Skeletal muscle cell (primary cell): ENCODE results near the gene PA2G4.
"Not testable (repeated sequence)": the region's sequence is repeated elsewhere in the genome, so short reads cannot be mapped to it uniquely, and the experiment has no call there.

Experiments
- DNase-seq: peaks from one replicate; pipeline ENCODE4 v3.0.0-alpha.2; 2010; ENCODE audit warnings: low read depth
- H3K4me3 ChIP-seq: 2 replicates; pipeline ENCODE4 v1.5.1; 2011; ENCODE audit warnings: low read depth, mild to moderate bottlenecking, control low read depth, low read length, moderate library complexity

The PA2G4 gene

DNA sequence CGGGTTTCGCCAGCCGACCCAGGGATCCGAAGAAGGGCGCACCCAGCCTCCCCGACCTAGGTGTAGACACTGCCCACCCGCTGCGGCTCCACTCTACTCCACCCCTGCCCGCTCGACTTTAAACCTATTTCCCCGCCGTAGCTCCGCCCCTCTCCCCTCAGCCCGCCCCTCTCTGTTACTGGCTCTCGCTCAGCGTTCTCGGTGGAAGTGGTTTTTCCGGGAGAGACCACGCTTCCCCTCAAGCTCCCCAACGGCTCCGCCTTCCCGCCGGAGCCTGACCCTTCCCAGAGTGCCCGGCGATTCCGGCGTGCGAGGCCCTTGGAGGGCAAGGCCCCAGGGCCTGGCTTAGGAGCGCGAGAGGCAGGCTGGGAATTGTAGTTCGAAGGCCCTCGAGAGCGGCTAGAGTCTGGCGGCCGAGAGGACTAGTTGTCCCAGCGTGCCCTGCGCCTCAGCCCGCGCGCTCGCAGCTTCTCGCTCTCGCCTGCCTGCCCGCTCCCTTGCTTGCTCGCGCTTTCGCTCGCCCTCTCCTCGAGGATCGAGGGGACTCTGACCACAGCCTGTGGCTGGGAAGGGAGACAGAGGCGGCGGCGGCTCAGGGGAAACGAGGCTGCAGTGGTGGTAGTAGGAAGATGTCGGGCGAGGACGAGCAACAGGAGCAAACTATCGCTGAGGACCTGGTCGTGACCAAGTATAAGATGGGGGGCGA is at the start of gene PA2G4:
Gene PA2G4, plus strand, starts transcription at position 451 of the 706 bp plus-strand sequence. Its CDS starts 179 bp downstream, at position 630.
- DNase-seq, result peak; percentile 96
- H3K4me3 ChIP-seq, result peak within 1 kb of the TSS; percentile 90

DNA sequence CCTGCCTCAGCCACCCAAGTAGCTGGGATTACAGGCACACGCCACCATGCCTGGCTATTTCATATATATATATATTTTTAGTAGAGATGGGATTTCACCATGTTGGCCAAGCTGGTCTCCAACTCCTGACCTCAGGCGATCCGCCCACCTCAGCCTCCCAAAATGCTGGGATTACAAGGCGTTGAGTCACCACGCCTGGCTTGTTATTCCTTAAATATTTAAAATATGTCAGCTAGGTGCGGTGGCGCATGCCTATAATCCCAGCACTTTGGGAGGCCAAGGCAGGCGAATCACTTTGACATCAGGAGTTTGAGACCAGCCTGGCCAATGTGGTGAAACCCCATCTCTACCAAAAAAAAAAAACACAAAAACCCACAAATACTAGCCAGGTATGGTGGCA is 44.4 kb upstream of the PA2G4 start:
- not testable (repeated sequence) for H3K4me3 ChIP-seq, DNase-seq

DNA sequence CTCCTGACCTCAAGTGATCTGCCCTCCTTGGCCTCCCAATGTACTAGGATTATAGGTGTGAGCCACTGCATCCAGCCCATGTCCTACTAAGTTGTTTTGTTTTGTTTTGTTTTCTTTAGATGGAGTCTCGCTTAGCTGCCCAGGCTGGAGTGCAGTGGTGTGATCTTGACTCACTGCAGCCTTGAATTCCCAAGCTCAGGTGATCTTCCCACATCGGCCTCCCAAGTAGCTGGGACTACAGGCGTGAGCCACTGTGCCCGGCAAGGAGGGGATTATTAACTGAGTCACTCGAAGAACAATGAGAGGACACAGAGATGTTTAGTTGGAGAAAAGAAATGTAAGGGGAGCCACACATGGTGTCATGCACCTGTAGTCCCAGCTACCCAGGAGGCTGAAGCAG is 42.4 kb upstream of the PA2G4 start:
- no peak for DNase-seq
- no peak overlapping the region for H3K4me3 ChIP-seq

DNA sequence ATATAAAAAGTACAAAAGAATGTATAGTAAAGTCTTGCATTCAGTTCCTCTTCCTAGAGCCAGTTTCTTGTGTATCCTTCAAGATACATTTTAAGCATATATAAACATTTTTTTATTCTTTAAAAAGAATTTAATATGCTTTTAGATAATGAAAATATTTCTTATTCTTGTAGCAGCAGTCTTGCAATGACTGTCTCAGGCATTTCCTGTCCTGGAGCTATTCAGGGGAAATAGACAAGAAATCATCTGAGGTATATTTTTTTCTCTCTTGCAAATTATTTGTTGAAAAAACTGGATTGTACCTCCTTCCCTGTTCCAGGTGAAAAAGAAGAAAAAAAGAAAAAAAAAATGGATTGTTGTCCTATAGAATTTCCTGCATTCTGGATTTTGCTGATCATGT is 41.4 kb upstream of the PA2G4 start:
- DNase-seq, result no peak
- no peak overlapping the region for H3K4me3 ChIP-seq

DNA sequence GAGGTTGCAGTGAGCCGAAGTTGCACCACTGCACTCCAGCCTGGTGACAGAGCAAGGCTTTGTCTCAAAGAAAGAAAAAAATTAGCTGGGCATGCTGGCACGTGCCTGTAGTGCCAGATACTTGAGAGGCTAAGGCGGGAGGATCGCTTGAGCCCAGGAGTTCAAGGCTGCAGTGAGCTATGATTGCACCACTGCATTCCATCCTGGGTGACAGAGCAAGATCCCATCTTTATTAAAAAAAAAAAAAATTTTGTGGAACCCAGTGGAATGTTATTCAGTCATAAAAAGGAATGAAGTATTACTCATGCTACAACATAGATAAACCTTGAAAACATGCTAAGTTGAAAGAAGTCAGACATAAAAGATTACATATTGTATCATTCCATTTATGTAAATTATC is 32.7 kb upstream of the PA2G4 start:
- DNase-seq, result no peak
- no peak overlapping the region for H3K4me3 ChIP-seq

DNA sequence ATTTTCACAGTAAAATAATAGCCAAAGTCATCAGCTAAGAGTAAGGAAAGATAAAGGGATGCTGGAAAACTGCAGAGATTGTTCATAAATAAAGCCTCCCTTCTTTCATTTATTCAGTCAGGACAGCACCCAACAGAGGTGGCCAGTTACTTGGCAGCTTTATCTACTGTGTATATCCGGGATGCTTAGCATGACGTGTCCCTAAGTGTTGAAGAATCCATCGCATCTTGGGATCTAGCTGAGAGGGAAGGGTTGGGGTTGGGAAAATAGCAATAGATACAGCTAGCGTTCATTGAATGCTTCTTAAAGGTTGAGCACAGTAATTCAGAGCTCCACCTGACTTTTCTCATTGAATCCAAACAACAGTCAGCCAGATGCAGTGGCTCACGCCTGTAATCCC is 30.0 kb upstream of the PA2G4 start:
- H3K4me3 ChIP-seq, result no peak overlapping the region
- no peak for DNase-seq

DNA sequence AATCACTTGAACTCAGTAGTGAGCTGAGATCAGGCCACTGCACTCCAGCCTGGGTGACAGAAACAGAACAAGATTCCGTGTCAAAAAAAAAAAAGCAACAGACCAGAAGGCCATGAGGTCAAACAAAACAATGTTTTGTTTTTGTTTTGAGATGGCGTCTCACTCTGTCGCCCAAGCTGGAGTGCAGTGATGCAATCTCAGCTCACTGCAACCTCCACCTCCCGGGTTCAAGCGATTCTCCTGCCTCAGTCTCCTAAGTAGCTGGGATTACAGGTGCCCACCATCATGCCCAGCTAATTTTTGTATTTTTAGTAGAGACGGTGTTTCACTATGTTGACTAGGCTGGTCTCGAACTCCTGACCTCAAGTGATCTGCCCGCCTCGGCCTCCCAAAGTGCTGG is 26.4 kb upstream of the PA2G4 start:
- H3K4me3 ChIP-seq, DNase-seq: not testable (repeated sequence)

DNA sequence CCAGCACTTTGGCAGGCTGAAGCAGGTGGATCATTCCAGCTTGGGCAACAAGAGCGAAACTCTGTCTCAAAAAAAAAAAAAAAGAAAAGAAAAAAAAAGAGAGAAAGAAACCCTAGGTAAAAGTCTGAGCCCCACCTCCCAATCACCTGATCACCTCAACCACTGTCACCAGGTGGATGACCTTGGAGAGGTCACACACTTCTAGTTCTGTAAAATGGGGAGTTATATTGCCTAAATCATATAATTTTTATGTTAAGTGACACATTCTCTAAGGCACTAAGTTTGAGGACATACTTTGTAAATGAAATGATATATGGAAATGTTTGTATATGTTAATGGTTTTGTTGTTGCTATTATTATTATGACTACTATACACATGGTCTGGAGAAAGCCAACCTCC is 25.9 kb upstream of the PA2G4 start:
- no peak overlapping the region for H3K4me3 ChIP-seq
- DNase-seq, result no peak

DNA sequence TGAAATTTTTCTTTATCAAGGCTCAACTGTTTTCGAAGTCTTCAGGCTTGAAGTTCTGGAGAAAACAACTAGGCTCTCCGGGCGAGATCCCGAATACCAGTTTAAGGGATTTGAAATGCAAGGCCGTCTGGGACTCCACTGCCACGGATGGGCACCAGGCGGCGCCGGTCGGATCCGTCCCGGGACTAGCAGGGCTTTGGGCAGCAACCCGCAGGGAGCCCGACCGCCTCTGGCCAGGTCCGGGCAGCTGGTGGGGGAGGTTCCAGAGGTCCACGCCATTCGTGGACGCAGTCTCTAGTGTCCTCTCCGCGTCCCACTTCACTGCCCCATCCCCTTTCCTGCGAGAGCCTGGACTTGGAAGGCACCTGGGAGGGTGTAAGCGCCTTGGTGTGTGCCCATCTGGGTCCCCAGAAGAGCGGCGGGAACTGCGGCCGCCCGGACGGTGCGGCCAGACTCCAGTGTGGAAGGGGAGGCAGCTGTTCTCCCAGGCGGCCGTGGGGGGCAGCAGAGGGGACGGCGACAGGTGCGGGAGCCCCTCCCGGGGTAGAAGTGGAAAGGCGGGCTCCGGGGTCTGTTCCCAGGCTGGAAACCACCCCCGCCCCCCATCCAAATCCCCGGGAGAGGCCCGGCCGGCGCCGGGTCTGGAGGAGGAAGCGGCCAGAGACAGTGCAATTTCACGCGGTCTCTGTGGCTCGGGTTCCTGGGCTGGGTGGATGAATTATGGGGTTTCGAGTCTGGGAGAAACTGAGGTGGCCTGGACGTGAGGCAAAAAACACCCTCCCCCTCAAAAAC is 25.2 kb upstream of the PA2G4 start:
- DNase-seq, result peak; percentile 34
- H3K4me3 ChIP-seq, result peak overlapping the region; percentile 59

DNA sequence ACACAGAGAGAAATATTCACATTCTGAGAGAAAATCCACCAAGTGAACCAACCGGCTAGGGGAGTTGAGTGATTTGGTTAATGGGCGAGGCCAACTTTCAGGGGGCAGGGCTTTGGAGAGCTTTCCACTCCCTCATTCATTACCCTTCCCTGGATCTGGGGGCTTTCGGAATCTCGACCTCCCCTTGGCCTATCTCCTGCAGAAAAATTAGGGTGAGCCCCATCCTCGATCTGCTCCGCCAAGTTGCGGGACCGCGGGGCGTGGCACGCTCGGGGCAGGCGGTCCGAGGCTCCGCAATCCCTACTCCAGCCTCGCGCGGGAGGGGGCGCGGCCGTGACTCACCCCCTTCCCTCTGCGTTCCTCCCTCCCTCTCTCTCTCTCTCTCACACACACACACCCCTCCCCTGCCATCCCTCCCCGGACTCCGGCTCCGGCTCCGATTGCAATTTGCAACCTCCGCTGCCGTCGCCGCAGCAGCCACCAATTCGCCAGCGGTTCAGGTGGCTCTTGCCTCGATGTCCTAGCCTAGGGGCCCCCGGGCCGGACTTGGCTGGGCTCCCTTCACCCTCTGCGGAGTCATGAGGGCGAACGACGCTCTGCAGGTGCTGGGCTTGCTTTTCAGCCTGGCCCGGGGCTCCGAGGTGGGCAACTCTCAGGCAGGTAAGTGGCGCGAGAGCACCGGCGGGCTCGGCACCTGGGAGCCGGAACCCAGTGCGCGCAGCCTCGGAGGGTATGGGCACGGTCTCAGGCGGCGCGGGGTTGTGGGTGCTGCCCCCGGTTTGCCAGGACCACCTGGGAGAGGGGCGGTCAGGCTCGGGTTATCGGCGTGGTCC is 24.4 kb upstream of the PA2G4 start, which contains the start of gene ERBB3:
Gene ERBB3, plus strand, starts transcription at position 443 of the 833 bp plus-strand sequence. Its CDS starts 136 bp downstream, at position 579.
- DNase-seq, result peak; percentile 53

DNA sequence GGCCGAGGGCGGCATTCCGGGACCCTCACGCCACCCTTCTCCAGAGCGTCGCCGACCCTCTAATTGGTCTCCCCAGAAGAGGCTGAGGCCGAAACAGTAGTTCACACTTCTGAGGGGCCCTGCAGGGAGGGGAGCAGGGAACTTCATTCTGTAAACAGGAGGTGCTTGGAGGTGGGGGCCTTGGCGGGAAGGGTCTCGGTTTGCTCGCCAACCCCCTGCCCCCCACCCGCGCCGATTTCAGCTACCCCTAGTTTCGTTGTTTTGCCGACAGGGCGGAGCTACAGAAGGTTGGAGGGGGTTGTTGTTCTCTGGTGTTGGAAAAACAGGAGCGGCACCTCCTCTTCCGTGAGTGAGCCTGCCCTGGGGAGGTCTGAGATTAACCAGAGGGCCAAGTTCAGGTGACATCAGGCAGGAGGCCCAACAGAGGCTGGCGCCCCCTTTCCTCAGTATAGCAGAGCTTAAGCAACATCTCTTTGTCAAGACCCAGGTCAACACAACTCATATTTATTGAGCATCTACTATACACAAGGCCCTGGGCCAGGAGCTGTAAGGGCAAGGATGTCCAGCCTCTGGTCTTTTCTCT is 23.7 kb upstream of the PA2G4 start:
- peak overlapping the region; percentile 59 for H3K4me3 ChIP-seq
- no peak for DNase-seq

More for the DNA sequence above, 24.4 kb upstream of the PA2G4 start, which contains the start of gene ERBB3:
- peak within 1 kb of the TSS; percentile 59 for H3K4me3 ChIP-seq

DNA sequence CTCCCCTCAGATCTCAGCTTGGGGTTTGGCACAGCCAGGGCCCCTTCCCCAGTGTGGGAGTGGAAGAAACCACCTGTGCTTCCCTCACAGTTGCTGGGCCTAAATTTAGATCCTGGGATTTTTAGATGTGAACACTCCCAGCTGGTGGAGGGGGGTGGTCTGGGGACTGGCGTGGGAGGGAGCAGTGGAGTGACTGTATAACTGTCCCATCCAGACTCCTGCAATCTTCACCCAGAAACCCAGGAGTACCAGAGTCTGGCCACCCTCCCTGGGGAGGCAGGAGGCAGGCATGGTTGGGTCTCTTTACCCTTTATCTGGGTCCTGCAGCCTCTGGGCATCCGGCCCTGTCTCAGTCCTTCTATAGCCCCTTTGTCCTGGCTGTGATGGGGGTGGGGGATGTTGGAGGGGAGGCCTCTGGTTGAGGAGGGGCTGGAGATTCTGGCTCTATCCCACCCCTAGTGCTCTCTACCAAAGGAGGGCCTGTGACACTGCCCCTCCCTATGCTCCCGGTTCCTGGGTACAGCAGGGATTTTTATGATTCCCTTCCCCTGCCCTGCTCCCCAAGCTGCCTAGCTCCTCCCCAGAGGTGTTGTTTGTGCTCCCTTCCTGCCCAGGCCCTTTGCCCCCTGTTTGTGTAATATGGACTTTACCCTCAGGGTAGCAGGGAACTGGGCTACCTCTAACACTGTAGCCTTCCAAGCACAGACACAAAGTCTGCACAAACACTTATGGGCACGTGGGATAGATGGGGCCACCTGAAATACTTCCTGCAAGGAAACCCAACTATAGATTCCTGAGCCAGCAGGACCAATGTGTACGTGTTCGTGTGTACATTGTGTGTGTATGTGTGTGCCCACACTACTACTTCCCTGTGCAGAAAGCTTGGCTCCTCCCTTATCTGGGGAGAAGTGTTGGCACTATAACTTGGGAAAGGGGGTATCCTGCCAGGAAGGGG is 22.7 kb upstream of the PA2G4 start:
- peak overlapping the region; percentile 15 for H3K4me3 ChIP-seq
- DNase-seq, result no peak

DNA sequence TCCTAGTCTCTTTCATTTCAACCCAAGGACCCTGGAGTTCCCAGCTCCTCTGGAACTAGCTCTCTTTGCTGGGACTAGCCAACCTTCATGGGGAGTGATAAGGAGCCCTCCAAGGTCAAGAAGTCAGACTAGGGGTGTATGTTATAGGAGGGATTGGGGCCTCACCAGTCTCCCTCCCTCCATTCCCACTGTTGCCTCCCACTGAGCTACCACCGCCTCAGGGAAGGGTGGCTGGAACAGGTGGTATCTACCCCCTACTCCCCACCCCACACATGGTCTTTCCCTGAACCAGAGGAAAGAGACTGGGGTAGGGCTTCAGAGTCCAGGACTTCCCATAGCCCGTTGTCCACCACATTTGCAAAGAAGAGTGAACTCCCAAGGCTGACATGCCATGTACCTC is 22.0 kb upstream of the PA2G4 start:
- H3K4me3 ChIP-seq, result no peak overlapping the region
- DNase-seq, result no peak

DNA sequence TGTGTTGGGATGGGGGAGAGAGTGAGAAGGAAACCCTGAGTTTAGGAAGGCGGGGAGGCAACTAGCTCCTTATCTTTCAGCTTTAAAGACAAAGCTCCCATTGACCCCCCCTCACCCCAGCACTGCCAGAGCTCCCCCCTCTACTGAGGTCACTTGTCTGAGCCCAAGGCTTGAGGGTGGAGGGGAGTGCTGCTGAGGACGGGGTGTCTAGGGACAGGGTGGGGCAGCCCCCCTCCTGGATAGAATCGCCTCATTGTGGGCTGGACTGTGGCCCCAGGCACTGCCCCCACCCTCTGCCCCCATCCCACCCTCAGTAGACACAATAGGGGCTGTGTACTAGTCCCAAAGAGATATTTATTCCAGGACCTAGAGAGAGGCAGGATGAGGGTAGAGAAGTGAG is 21.4 kb upstream of the PA2G4 start:
- DNase-seq, result no peak
- H3K4me3 ChIP-seq, result no peak overlapping the region

DNA sequence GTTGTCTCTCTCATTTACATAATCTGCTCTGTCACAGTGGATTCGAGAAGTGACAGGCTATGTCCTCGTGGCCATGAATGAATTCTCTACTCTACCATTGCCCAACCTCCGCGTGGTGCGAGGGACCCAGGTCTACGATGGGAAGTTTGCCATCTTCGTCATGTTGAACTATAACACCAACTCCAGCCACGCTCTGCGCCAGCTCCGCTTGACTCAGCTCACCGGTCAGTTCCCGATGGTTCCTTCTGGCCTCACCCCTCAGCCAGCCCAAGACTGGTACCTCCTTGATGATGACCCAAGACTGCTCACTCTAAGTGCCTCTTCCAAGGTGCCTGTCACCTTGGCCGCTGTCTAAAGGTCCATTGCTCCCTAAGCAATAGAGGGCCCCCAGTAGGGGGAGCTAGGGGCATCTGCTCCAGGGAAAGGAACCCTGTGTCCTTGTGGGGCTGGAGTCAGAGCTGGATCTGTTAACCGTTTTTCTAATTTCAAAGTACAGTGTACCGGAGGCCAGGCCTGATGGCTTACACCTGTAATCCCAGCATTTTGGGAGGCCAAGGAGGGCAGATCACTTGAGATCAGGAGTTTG is 19.3 kb upstream of the PA2G4 start:
- H3K4me3 ChIP-seq, result no peak overlapping the region
- no peak for DNase-seq

DNA sequence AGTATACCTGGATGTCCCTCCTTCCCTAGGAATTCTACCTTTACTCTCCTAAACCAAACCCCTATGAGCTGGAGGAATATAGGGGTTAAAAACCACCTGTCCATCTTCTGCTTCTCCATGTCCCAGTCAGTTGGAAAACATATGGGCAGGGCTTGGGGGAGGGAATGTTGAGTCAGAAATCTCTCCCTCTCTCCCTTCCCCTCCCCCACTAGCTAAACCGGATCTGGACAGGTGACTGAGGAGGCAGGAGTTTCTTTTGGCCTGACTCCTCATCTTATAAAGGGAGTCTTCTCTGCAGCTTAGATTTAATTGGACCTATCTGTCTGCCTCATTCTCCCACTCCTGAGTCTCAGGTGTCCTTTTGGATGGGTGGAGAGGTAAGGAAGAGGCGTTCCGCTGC is 18.3 kb upstream of the PA2G4 start:
- no peak for DNase-seq
- H3K4me3 ChIP-seq, result no peak overlapping the region

DNA sequence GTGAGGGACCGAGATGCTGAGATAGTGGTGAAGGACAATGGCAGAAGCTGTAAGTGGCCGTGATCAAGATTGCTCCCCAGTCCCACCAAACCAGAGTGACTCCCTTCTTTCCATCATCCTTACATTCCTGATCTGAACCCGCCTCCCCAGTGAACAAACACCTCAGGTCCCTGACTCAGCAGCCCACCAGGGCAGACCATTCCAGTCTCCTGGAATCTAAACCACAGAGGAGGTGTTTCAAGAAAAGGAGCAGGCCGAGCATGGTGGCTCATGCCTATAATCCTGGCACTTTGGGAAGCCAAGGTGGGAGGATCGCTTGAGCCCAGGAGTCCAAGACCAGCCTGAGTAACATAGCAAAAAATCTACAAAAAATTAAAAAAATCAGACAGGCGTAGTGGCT is 17.8 kb upstream of the PA2G4 start:
- no peak overlapping the region for H3K4me3 ChIP-seq
- no peak for DNase-seq

DNA sequence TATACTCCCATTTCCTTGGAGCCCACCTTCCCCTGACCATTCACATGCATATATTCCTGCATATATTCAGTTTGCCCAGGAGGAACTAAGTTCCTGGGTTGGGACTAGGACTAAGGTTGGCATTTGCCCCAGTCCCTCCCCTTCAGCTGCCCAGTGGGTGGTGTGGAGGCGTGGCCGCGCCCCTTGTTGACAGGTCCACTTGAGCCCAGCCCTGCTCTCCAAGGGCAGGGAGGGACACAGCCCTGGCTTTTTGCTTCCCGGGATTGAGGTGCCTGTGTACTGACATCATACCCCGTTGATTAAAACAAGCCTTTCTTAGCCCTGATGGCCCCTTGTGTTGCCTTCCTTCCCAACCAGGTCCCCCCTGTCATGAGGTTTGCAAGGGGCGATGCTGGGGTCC is 17.1 kb upstream of the PA2G4 start:
- H3K4me3 ChIP-seq, result no peak overlapping the region
- no peak for DNase-seq
